ENCODE measurements around the gene RIPK4. TPM values are rescaled to one million over a fixed set of nuclear protein-coding genes. Genes with fewer than 3 reads are reported as not detected.

The RIPK4 gene
- total and polyA plus RNA-seq, 8 donors, result 8.7 to 37.6 (median 21.2) TPM

DNA sequence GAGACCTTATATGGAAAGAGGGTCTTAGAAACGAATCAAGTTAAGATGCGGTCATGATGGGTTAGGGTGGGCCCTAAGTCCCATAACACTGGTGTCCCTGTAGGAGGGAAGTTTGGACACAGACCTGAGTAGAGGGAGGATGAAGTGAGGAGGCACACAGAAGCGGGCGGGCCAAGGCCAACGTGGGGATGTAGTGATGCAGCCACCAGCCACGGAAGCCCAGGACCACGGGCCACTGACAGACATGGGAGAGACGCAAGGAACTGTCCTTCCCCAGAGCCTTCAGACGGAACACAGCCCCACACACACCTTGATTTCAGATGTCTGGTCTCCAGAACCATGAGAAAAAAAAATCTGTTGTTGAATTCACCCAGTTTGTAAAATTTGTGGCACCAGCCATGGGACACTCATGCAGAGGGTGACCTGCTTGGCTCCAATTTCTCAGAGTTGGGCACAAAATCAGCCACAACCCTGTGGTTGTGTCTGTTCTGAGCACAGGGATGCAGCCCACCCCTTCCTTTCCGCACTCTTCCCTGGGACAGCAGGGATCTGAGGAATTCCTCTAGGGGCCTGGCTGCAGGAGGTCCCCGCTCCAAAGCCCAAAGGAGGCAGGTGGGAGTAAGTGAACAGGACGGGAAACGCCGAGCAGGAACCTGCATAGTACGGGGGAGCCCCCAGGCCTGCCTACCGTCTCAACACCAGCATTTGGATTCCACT, 61.1 kb downstream of the RIPK4 start:
- TF ChIP-seq POLR2AphosphoS5 (IDR thresholded peaks at IDR 0.05) (no peak), EP300 (IDR thresholded peaks at IDR 0.05) (no peak), POLR2A (IDR thresholded peaks at IDR 0.05) (no peak)
- TF ChIP-seq, protein P1, sequence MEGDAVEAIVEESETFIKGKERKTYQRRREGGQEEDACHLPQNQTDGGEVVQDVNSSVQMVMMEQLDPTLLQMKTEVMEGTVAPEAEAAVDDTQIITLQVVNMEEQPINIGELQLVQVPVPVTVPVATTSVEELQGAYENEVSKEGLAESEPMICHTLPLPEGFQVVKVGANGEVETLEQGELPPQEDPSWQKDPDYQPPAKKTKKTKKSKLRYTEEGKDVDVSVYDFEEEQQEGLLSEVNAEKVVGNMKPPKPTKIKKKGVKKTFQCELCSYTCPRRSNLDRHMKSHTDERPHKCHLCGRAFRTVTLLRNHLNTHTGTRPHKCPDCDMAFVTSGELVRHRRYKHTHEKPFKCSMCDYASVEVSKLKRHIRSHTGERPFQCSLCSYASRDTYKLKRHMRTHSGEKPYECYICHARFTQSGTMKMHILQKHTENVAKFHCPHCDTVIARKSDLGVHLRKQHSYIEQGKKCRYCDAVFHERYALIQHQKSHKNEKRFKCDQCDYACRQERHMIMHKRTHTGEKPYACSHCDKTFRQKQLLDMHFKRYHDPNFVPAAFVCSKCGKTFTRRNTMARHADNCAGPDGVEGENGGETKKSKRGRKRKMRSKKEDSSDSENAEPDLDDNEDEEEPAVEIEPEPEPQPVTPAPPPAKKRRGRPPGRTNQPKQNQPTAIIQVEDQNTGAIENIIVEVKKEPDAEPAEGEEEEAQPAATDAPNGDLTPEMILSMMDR (IDR thresholded peaks at IDR 0.05), result no peak
- peaks cover 0 to 16% (median 0%) of the 10 kb centered on the region in 3 donors for H3K27me3 ChIP-seq
- WGBS, 5 donors, result 84 to 94% (median 93%) methylated on average over 16 of the region's 16 CpGs
- DNase-seq, result no peak
- intact Hi-C loops (cut with DNase I; ENCODE audit: low total_unique reads), result no loop called here
- H3K4me3 ChIP-seq, result no peak overlapping the region
- H3K27ac ChIP-seq, result peak overlapping the region; percentile 51 to 75 (median 70)
- no peaks in the 10 kb centered on the region for H3K36me3 ChIP-seq
- H3K9me3 ChIP-seq, result no peaks in the 10 kb centered on the region
- peaks cover 0 to 31% (median 16%) of the 10 kb centered on the region in 4 donors for H3K4me1 ChIP-seq

DNA sequence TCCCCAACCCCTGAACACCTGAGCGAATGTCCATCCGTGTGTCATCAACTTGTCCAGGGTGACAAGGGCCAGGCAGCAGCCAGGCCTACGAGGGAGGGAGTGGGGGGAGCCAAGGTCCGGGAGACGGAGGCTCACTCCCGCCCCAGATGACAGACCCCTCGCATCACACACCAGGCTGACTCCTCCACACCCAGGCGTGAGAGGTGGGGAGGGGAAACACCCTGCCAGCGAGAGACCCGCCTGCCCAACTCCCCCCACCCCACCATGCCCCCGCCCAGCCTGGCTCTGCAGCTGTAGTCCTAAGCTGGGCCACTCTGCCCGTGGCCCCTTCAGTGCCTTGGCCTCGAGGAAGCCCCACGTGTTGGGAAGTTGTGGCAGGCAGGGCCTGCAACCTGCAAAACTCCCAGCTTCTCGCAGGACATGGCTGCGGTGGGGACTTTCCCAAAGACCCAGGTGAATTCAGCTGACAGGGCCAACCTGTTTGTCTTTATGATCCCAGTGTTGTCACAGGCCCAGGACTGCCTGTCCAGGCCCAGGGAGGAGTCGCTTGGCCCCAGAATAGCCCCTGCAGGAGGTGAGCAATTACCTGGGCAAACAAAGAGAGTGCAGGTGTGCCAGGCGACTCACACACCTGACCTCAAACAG, 62.9 kb downstream of the RIPK4 start:
- DNase-seq, result peak; percentile 79 to 80
- Histone ChIP-seq H3K27me3 (peaks cover 0 to 9% (median 0%) of the 10 kb centered on the region in 3 donors), H3K4me3 (no peak overlapping the region), H3K36me3 (no peaks in the 10 kb centered on the region), H3K4me1 (peaks cover 0 to 27% (median 13%) of the 10 kb centered on the region in 4 donors), H3K9me3 (no peaks in the 10 kb centered on the region), H3K27ac (peak overlapping the region; percentile 41 to 75 (median 63))
- TF ChIP-seq POLR2AphosphoS5 (IDR thresholded peaks at IDR 0.05) (peak in 2 of 3 donors; percentile 42 to 71), EP300 (IDR thresholded peaks at IDR 0.05) (no peak), POLR2A (IDR thresholded peaks at IDR 0.05) (no peak)
- TF ChIP-seq, protein P1 (IDR thresholded peaks at IDR 0.05), result no peak
- intact Hi-C loops (cut with DNase I; ENCODE audit: low total_unique reads), result no loop called here
- 63 to 82% (median 64%) methylated on average over 10 to 18 of the region's 18 CpGs for WGBS, 5 donors

DNA sequence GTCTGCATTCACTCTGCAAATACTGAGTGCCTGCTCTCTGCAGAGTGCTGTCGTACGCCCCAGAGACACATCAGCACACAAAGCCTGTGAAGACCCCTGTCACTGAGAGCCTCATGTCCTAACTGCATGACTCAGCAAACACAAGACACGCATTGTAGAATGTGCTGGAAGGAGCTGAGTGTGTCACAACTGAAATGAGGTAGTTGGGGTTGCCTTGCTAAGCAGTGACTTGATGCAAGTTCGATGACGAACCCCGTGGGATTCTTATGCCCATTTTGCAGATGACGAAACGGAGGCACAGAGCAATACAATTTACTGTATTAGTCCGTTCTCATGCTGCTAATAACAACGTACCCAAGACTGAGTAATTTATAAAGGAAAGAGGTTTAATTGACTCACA, 65.1 kb downstream of the RIPK4 start:
- Histone ChIP-seq H3K4me1 (peaks cover 0 to 27% (median 13%) of the 10 kb centered on the region in 4 donors), H3K27ac (no peak overlapping the region), H3K27me3 (peaks cover 0 to 9% (median 0%) of the 10 kb centered on the region in 3 donors), H3K9me3 (no peaks in the 10 kb centered on the region), H3K36me3 (no peaks in the 10 kb centered on the region), H3K4me3 (no peak overlapping the region)
- 87 to 93% (median 90%) methylated on average over 10 of the region's 10 CpGs for WGBS, 5 donors
- TF ChIP-seq POLR2A (IDR thresholded peaks at IDR 0.05) (no peak), POLR2AphosphoS5 (IDR thresholded peaks at IDR 0.05) (no peak), EP300 (IDR thresholded peaks at IDR 0.05) (no peak)
- TF ChIP-seq, protein P1 (IDR thresholded peaks at IDR 0.05), result no peak
- DNase-seq, result no peak
- intact Hi-C loops (cut with DNase I; ENCODE audit: low total_unique reads), result no loop called here

DNA sequence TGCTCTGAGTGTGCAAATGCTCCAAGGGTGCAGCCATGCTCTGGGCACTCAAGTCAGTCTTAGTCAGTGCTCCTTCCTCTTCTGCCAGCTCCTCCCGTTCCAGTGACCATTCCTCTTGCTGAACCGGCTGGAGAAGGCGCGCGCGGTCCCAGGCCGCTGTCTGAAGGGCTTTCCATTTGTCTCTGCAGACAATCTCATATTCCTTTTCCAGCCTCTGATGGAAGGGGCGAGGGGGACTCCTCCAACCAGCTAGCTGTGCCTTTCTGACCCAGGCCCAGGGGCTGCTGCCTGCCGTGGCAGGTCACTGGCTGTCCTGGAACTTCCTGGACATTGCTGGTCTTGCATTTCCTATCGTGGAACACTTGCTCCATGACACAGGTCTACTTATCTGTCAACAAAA, 67.5 kb downstream of the RIPK4 start:
- Histone ChIP-seq H3K9me3 (no peaks in the 10 kb centered on the region), H3K27ac (peak overlapping the region in 3 of 5 donors; percentile 4 to 42 (median 34)), H3K4me1 (peaks cover 0 to 10% (median 6%) of the 10 kb centered on the region in 4 donors), H3K27me3 (peaks cover 0 to 6% (median 0%) of the 10 kb centered on the region in 3 donors), H3K36me3 (no peaks in the 10 kb centered on the region), H3K4me3 (no peak overlapping the region)
- no peak for DNase-seq
- intact Hi-C loops (cut with DNase I; ENCODE audit: low total_unique reads), result no loop called here
- TF ChIP-seq, protein P1 (IDR thresholded peaks at IDR 0.05), result no peak
- WGBS, 5 donors, result 78 to 89% (median 81%) methylated on average over 10 of the region's 10 CpGs
